Hematopoietic multipotent progenitor cell treated with erythropoietin and hydrocortisone succinate and interleukin-3 and kit ligand, for 6 days (in vitro differentiated cells): ENCODE results near the gene SLC39A2.

Source experiments
- DNase-seq: peaks from one replicate; pipeline ENCODE4 v3.0.0-alpha.2; 2015

SLC39A2 gene

DNA sequence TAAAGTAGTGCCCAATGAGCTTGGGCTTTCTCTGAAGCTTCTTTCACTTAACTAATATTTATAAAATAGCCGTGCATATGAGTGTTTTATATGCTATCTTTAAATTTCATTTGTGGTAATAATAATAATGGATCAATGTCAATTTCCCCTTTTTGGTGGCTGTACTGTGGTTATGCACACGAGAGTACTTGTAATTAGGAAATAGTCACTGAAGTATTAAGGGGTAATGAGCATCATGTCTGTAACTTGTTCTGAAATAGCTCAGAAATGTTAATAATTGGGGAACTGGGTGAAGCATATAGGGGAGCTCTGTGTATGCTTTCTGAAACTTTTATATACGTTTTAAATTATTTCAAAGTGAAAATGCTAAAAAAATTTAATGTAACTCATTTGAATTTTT, 51.5 kb downstream of the SLC39A2 start:
- no peak for DNase-seq
